K562 (cell line): ENCODE measurements around the gene TMEM214. TPM values are rescaled to one million over a fixed set of nuclear protein-coding genes. Genes with fewer than 3 reads are reported as not detected.

ENCODE experiments used
- ATAC-seq: fragments of 200-7000 bp; cut with Tn5 transposase; 3 replicates; pipeline ENCODE4 v1.9.1; 2020; ENCODE audit warnings: moderate library complexity
- BruUV-seq: library from RNA; stranded (reverse); fragments of 400-500 nt; replicated peaks from 2 replicates; lab custom pipeline; 2021; lab: Mats Ljungman, UMichigan
- CTCF ChIA-PET: fragments of 300-600 bp; formaldehyde crosslinking; extraction: SDS; loops from one replicate; lab custom pipeline; 2021; ENCODE audit warnings: low intra/inter-chr PET ratio; lab: Yijun Ruan, JAX
- POLR2A ChIA-PET: fragments of 300-600, 350-650 bp; sonication (Branson Sonifier 250); formaldehyde crosslinking; extraction: SDS; loops from one replicate; lab custom pipeline; 2021; ENCODE audit warnings: antibody characterized with exemption, inconsistent platforms; lab: Yijun Ruan, JAX
- DNase-seq, 4 experiments: peaks; one replicate each; pipeline versions ENCODE4 v3.0.0 to v3.0.0-alpha.2; 2011 to 2018; ENCODE audit warnings: low spot score in 3 of 4, mixed read lengths in 3 of 4; ENCODE audit errors: extremely low read depth in 1 of 4
- FAIRE-seq: peaks from 2 replicates; lab custom pipeline; 2011; peaks lifted over from hg19 to GRCh38; lab: Jason Lieb, UNC
- H2AFZ ChIP-seq: 2 replicates; pipeline ENCODE4 v1.6.0; 2011; ENCODE audit warnings: low read depth, low read length, control low read depth, inconsistent platforms
- H3K27ac ChIP-seq: fragments of 200-600 bp; 3 replicates; pipeline ENCODE4 v1.8.0; 2011; ENCODE audit warnings: low read depth, mild to moderate bottlenecking, control low read depth, inconsistent platforms, low read length, moderate library complexity, mixed read lengths; ENCODE audit errors: extremely low read depth
- H3K27me3 ChIP-seq, 2 experiments: fragments of 300-600 bp in 1 of 2; 2 replicates in 1 of 2; 3 replicates in 1 of 2; pipeline versions ENCODE4 v1.6.0 to v1.8.0; 2011; ENCODE audit warnings: inconsistent platforms in 2 of 2, low read length in 2 of 2, mild to moderate bottlenecking in 1 of 2, mixed read lengths in 1 of 2, moderate library complexity in 1 of 2; ENCODE audit not compliant: control insufficient read depth in 2 of 2, insufficient read depth in 2 of 2
- H3K36me3 ChIP-seq: fragments of 300-600 bp; 3 replicates; pipeline ENCODE4 v1.8.0; 2011; ENCODE audit warnings: mild to moderate bottlenecking, low read length, inconsistent platforms; ENCODE audit not compliant: control insufficient read depth, insufficient read depth
- H3K4me1 ChIP-seq, 2 experiments: fragments of 200-600 bp in 1 of 2; replicated peaks in 1 of 2; 2 replicates in 1 of 2; 3 replicates in 1 of 2; pipeline versions ENCODE4 v1.5.1 to v1.8.0; 2011; ENCODE audit warnings: inconsistent platforms in 2 of 2, low read length in 2 of 2, mild to moderate bottlenecking in 1 of 2, mixed read lengths in 1 of 2, moderate library complexity in 1 of 2; ENCODE audit not compliant: control insufficient read depth in 2 of 2, insufficient read depth in 2 of 2
- H3K4me2 ChIP-seq: 2 replicates; pipeline ENCODE4 v1.6.1; 2011; ENCODE audit warnings: low read length, control low read depth, inconsistent platforms, mixed read lengths; ENCODE audit not compliant: insufficient read depth
- H3K4me3 ChIP-seq: fragments of 200-600 bp; sonication (generic), shearing (Covaris generic); 2 replicates; pipeline ENCODE4 v1.5.1; 2016; ENCODE audit warnings: control low read depth, inconsistent platforms
- H3K79me2 ChIP-seq: fragments of 200-600 bp; 3 replicates; pipeline ENCODE4 v1.8.0; 2011; ENCODE audit warnings: low read length, inconsistent platforms; ENCODE audit not compliant: control insufficient read depth, insufficient read depth
- H3K9ac ChIP-seq, 2 experiments: 2 replicates each; pipeline versions ENCODE4 v1.6.0 to v1.6.1; 2011; ENCODE audit warnings: low read depth in 2 of 2, low read length in 2 of 2, control low read depth in 1 of 2, inconsistent platforms in 1 of 2, mild to moderate bottlenecking in 1 of 2, mixed read lengths in 1 of 2; ENCODE audit not compliant: insufficient read depth in 1 of 2
- H3K9me1 ChIP-seq: one replicate; pipeline ENCODE4 v1.6.0; 2011; ENCODE audit warnings: inconsistent platforms, mild to moderate bottlenecking, low read length, moderate library complexity; ENCODE audit not compliant: control insufficient read depth, insufficient read depth
- H3K9me3 ChIP-seq: replicated peaks from 2 replicates; pipeline ENCODE4 v1.5.1; 2011; ENCODE audit warnings: low read depth, low read length, inconsistent platforms; ENCODE audit not compliant: control insufficient read depth, insufficient read depth
- H4K20me1 ChIP-seq: replicated peaks from 2 replicates; pipeline ENCODE4 v1.6.1; 2011; ENCODE audit warnings: low read length, inconsistent platforms, mixed read lengths; ENCODE audit not compliant: control insufficient read depth, insufficient read depth
- CBFA2T3 ChIP-seq: fragments of 450-650 bp; IDR thresholded peaks from 2 replicates; pipeline ENCODE4 v1.6.1; 2017
- RBFOX2 ChIP-seq: fragments of 200-400 bp; formaldehyde crosslinking; IDR thresholded peaks from 2 replicates; pipeline ENCODE4 v1.6.1; 2017; ENCODE audit warnings: low read depth, mild to moderate bottlenecking, low read length, moderate library complexity
- RBM14 ChIP-seq: fragments of 200-400 bp; formaldehyde crosslinking; IDR thresholded peaks from 2 replicates; pipeline ENCODE4 v1.6.1; 2018; ENCODE audit warnings: low read depth, mild to moderate bottlenecking, low read length, moderate library complexity, borderline replicate concordance; ENCODE audit not compliant: insufficient read depth
- SREBF2 ChIP-seq: sonication (generic); formaldehyde crosslinking; IDR thresholded peaks from 2 replicates; pipeline ENCODE4 v1.4.0; 2020; ENCODE audit warnings: mild to moderate bottlenecking, missing genetic modification reagents
- ZNF699 ChIP-seq: fragments of 250-450 bp; sonication (Bioruptor Pico); IDR thresholded peaks from 2 replicates; pipeline ENCODE4 v1.8.0; 2021; ENCODE audit warnings: mild to moderate bottlenecking, moderate library complexity; ENCODE audit not compliant: insufficient replicate concordance
- WGBS: fragments of 100-300 bp; shearing (Covaris generic); methylation state at CpG from one replicate; pipeline ENCODE4 v1.1.6; 2016; ENCODE audit warnings: low coverage, mixed read lengths; ENCODE audit not compliant: insufficient coverage; ENCODE audit errors: missing lambda C conversion rate; 5-methylcytosine and 5-hydroxymethylcytosine counted together
- in situ Hi-C: fragments of 300-500 bp; cut with MboI; formaldehyde crosslinking; loops from 4 replicates; pipeline ENCODE4 v1.15.0; 2018; ENCODE audit warnings: inconsistent platforms, mixed read lengths
- intact Hi-C: fragments of 100-400 bp; cut with micrococcal nuclease; formaldehyde crosslinking; loops from 2 replicates; pipeline ENCODE4 v1.14.2; 2022
- polyA plus RNA-seq, 8 experiments: library from polyadenylated mRNA; depleted of rRNA in 4 of 8; stranded (reverse) in 5 of 8; unstranded in 3 of 8; fragments of >200 nt; fragmentation: Nextera tagmentation in 2 of 8; fragmentation: Illumina TruSeq in 1 of 8; extraction: Ambion mirVana in 2 of 8; extraction: Trizol in 1 of 8; gene quantifications; 2 replicates each; pipeline versions ENCODE4 v1.2.1 to v1.2.3, GENCODE V29; 2011 to 2014; ENCODE audit warnings: inconsistent platforms in 1 of 8, missing spikeins in 1 of 8
- total RNA-seq, 7 experiments: library from RNA; depleted of rRNA in 6 of 7; stranded (reverse); fragments of >200 nt in 6 of 7; fragmentation: Illumina TruSeq in 2 of 7; extraction: Trizol in 2 of 7; gene quantifications; 2 replicates each; pipeline versions ENCODE4 v1.2.1 to v1.2.3, GENCODE V29; 2011 to 2021; ENCODE audit warnings: low replicate concordance in 1 of 7
- TF ChIP-seq, protein P1 (sequence below): fragments of 250-450 bp; sonication (Bioruptor Pico); IDR thresholded peaks from 2 replicates; pipeline ENCODE4 v1.4.0; 2020; ENCODE audit warnings: mild to moderate bottlenecking, moderate library complexity, borderline replicate concordance
- TF ChIP-seq, protein P2 (sequence below): sonication (generic); formaldehyde crosslinking; IDR thresholded peaks from 2 replicates; pipeline ENCODE4 v1.8.1; 2023; ENCODE audit warnings: missing genetic modification reagents, mild to moderate bottlenecking, borderline replicate concordance

The TMEM214 gene
- total and polyA plus RNA-seq, 9 of the 15 experiments (the other 6 are each of a cell fraction or from before 2014, with no cell fraction given) = 11.4 to 81.4 (median 44.1) TPM

DNA sequence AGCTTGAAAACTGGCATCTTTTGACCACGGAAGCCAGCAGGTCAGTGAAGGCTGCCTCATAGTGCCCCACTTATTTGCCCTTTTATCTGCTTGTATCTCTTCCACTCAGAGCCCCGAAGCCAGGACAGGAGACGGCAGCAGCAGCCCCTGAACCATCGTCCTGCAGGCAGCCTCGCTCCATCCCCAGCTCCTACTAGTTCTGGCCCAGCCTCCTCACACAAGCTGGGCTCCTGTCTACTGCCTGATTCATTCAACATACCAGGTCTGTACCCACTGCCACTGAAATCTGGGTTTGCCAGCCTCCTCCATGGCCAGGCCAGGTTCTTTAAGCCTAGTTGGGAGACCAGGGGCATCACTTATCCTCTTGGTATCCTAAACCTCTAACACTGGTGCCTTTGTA, 34.6 kb downstream of the TMEM214 start:
- H3K27me3 ChIP-seq = no peaks in the 10 kb centered on the region
- DNase-seq = no peak
- H3K4me2 ChIP-seq = no peak overlapping the region
- intact Hi-C loops (no loop called here), in situ Hi-C loops (no loop called here)
- H3K9me1 ChIP-seq = no peaks in the 10 kb centered on the region
- peaks cover 29% of the 10 kb centered on the region for H3K79me2 ChIP-seq
- no peaks in the 10 kb centered on the region for H4K20me1 ChIP-seq
- peaks cover 37 to 39% of the 10 kb centered on the region in 2 experiments for H3K4me1 ChIP-seq
- H3K9ac ChIP-seq = no peak overlapping the region; a peak in 1 of 4 replicates
- ChIA-PET POLR2A (interaction anchor here (0.7 to 9.0 kb wide), 6 partner anchors 10 to 20 kb away, joined by 3 to 112 read pairs (median 3); partner anchors contain the start of gene AGBL5), CTCF (no interaction called here)
- no TSS peak for BruUV-seq
- 97% methylated on average over 5 of the region's 5 CpGs for WGBS
- H3K4me3 ChIP-seq = no peak overlapping the region
- no peak overlapping the region for H2AFZ ChIP-seq
- FAIRE-seq = no peak
- H3K36me3 ChIP-seq = peaks cover 54% of the 10 kb centered on the region
- peak; percentile 58 for TF ChIP-seq RBFOX2
- no peak for TF ChIP-seq CBFA2T3
- ATAC-seq = no peak
- H3K27ac ChIP-seq = no peak overlapping the region
- no peaks in the 10 kb centered on the region for H3K9me3 ChIP-seq

DNA sequence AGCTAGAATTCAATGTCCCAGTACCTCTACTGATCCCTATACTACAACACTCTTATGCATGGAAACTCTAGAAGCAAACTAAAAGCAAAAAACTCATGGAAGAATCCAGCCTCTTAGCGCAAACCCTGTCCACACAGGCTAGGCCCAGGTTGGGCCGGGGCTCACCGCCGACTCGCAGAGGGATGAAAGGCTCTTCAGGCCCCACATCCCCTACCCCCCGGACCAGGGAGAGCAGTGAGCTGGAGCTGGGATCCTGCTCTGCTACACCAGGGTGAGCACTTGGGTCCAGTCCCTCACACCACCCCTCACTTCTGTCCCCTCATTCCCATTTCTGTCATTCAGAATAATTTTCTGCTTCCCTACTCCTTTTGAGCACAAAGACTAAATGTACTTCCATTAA, 36.7 kb downstream of the TMEM214 start:
- peaks cover 33 to 34% of the 10 kb centered on the region in 2 experiments for H3K4me1 ChIP-seq
- no peaks in the 10 kb centered on the region for H3K9me3 ChIP-seq
- H3K9ac ChIP-seq = peak overlapping the region; percentile 86 to 90; a peak in 3 of 4 replicates
- H3K27me3 ChIP-seq = no peaks in the 10 kb centered on the region
- ATAC-seq (no peak), FAIRE-seq (no peak), DNase-seq (no peak)
- H2AFZ ChIP-seq = no peak overlapping the region
- in situ Hi-C loops = no loop called here
- no peaks in the 10 kb centered on the region for H4K20me1 ChIP-seq
- H3K4me2 ChIP-seq = peak overlapping the region; percentile 10; the same call in 1 of the 2 replicates
- CTCF ChIA-PET = no interaction called here
- H3K4me3 ChIP-seq = no peak overlapping the region
- peaks cover 29% of the 10 kb centered on the region for H3K79me2 ChIP-seq
- H3K9me1 ChIP-seq = no peaks in the 10 kb centered on the region
- 89% methylated on average over 6 of the region's 6 CpGs for whole genome bisulfite sequencing
- POLR2A ChIA-PET = interaction anchor here (9.0 kb wide), 1 partner anchor 14 kb away, joined by 112 read pairs; the partner anchor contains the start of gene AGBL5
- H3K27ac ChIP-seq = no peak overlapping the region
- peaks cover 49% of the 10 kb centered on the region for H3K36me3 ChIP-seq
- no TSS peak for BruUV-seq
- intact Hi-C loops = no loop called here
- TF ChIP-seq ZNF699 (CRISPR knock-in tag) (no peak), SREBF2 (CRISPR knock-in tag) (no peak), RBM14 (no peak)
- TF ChIP-seq, protein P1, sequence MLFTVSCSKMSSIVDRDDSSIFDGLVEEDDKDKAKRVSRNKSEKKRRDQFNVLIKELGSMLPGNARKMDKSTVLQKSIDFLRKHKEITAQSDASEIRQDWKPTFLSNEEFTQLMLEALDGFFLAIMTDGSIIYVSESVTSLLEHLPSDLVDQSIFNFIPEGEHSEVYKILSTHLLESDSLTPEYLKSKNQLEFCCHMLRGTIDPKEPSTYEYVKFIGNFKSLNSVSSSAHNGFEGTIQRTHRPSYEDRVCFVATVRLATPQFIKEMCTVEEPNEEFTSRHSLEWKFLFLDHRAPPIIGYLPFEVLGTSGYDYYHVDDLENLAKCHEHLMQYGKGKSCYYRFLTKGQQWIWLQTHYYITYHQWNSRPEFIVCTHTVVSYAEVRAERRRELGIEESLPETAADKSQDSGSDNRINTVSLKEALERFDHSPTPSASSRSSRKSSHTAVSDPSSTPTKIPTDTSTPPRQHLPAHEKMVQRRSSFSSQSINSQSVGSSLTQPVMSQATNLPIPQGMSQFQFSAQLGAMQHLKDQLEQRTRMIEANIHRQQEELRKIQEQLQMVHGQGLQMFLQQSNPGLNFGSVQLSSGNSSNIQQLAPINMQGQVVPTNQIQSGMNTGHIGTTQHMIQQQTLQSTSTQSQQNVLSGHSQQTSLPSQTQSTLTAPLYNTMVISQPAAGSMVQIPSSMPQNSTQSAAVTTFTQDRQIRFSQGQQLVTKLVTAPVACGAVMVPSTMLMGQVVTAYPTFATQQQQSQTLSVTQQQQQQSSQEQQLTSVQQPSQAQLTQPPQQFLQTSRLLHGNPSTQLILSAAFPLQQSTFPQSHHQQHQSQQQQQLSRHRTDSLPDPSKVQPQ (CRISPR knock-in tag) = no peak
- TF ChIP-seq, protein P2, sequence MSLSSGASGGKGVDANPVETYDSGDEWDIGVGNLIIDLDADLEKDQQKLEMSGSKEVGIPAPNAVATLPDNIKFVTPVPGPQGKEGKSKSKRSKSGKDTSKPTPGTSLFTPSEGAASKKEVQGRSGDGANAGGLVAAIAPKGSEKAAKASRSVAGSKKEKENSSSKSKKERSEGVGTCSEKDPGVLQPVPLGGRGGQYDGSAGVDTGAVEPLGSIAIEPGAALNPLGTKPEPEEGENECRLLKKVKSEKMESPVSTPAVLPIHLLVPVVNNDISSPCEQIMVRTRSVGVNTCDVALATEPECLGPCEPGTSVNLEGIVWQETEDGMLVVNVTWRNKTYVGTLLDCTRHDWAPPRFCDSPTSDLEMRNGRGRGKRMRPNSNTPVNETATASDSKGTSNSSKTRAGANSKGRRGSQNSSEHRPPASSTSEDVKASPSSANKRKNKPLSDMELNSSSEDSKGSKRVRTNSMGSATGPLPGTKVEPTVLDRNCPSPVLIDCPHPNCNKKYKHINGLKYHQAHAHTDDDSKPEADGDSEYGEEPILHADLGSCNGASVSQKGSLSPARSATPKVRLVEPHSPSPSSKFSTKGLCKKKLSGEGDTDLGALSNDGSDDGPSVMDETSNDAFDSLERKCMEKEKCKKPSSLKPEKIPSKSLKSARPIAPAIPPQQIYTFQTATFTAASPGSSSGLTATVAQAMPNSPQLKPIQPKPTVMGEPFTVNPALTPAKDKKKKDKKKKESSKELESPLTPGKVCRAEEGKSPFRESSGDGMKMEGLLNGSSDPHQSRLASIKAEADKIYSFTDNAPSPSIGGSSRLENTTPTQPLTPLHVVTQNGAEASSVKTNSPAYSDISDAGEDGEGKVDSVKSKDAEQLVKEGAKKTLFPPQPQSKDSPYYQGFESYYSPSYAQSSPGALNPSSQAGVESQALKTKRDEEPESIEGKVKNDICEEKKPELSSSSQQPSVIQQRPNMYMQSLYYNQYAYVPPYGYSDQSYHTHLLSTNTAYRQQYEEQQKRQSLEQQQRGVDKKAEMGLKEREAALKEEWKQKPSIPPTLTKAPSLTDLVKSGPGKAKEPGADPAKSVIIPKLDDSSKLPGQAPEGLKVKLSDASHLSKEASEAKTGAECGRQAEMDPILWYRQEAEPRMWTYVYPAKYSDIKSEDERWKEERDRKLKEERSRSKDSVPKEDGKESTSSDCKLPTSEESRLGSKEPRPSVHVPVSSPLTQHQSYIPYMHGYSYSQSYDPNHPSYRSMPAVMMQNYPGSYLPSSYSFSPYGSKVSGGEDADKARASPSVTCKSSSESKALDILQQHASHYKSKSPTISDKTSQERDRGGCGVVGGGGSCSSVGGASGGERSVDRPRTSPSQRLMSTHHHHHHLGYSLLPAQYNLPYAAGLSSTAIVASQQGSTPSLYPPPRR (CRISPR knock-in tag) = no peak
